ENCODE measurements around the gene SURF1. TPM values are rescaled to one million over a fixed set of nuclear protein-coding genes. Genes with fewer than 3 reads are reported as not detected.

Gene SURF1
- total and polyA plus RNA-seq, 5 donors, result 34.0 to 98.8 (median 45.5) TPM

- Histone ChIP-seq H3K9me3 (ENCODE audit: control insufficient read depth, low read length) (no peaks in the 10 kb centered on the region), H3K27ac (ENCODE audit: low read length) (peak overlapping the region; percentile 77), H3K27me3 (ENCODE audit: control insufficient read depth, insufficient read depth) (no peaks in the 10 kb centered on the region), H3K4me3 (ENCODE audit: low read length) (peak overlapping the region; percentile 97), H3K4me1 (ENCODE audit: control insufficient read depth, insufficient read depth, low read length) (peaks cover 19% of the 10 kb centered on the region)
- DNase-seq, result peak in 2 of 3 donors; percentile 45 to 66
- intact Hi-C loops (cut with DNase I), result no loop called here
- peak in 1 of 2 donors; percentile 2 for ATAC-seq
- WGBS, result under 1% methylated on average over 39 of the region's 39 CpGs
Observed at GRCh38 chr9:133375116-133375723, 18.9 kb upstream of the SURF1 start.

GRCh38 chr9:133374612-133375115, 18.4 kb upstream of the SURF1 start:
- DNase-seq (no peak), ATAC-seq (no peak)
- H3K4me3 ChIP-seq (ENCODE audit: low read length), result peak overlapping the region; percentile 97
- intact Hi-C loops (cut with DNase I), result no loop called here
- H3K4me1 ChIP-seq (ENCODE audit: control insufficient read depth, insufficient read depth, low read length), result peaks cover 19% of the 10 kb centered on the region
- H3K9me3 ChIP-seq (ENCODE audit: control insufficient read depth, low read length), result no peaks in the 10 kb centered on the region
- no peaks in the 10 kb centered on the region for H3K27me3 ChIP-seq (ENCODE audit: control insufficient read depth, insufficient read depth)
- WGBS, result 14% methylated on average over 12 of the region's 12 CpGs
- no peak overlapping the region for H3K27ac ChIP-seq (ENCODE audit: low read length)

GRCh38 chr9:133372144-133372543, 15.9 kb upstream of the SURF1 start:
- 59% methylated on average over 7 of the region's 7 CpGs for WGBS
- ATAC-seq (no peak), DNase-seq (peak in 2 of 3 donors; percentile 64 to 66)
- Histone ChIP-seq H3K27me3 (ENCODE audit: control insufficient read depth, insufficient read depth) (no peaks in the 10 kb centered on the region), H3K4me1 (ENCODE audit: control insufficient read depth, insufficient read depth, low read length) (peaks cover 27% of the 10 kb centered on the region), H3K27ac (ENCODE audit: low read length) (no peak overlapping the region), H3K9me3 (ENCODE audit: control insufficient read depth, low read length) (no peaks in the 10 kb centered on the region), H3K4me3 (ENCODE audit: low read length) (no peak overlapping the region)
- intact Hi-C loops (cut with DNase I), result no loop called here

GRCh38 chr9:133371261-133371711, 15.0 kb upstream of the SURF1 start:
- ATAC-seq (no peak), DNase-seq (peak in 1 of 3 donors; percentile 42)
- H3K9me3 ChIP-seq (ENCODE audit: control insufficient read depth, low read length), result no peaks in the 10 kb centered on the region
- H3K4me3 ChIP-seq (ENCODE audit: low read length), result no peak overlapping the region
- H3K27ac ChIP-seq (ENCODE audit: low read length), result peak overlapping the region; percentile 10
- WGBS, result 61% methylated on average over 12 of the region's 12 CpGs
- intact Hi-C loops (cut with DNase I), result no loop called here
- H3K4me1 ChIP-seq (ENCODE audit: control insufficient read depth, insufficient read depth, low read length), result peaks cover 27% of the 10 kb centered on the region
- no peaks in the 10 kb centered on the region for H3K27me3 ChIP-seq (ENCODE audit: control insufficient read depth, insufficient read depth)

- Histone ChIP-seq H3K27ac (ENCODE audit: low read length) (no peak overlapping the region), H3K27me3 (ENCODE audit: control insufficient read depth, insufficient read depth) (no peaks in the 10 kb centered on the region), H3K9me3 (ENCODE audit: control insufficient read depth, low read length) (no peaks in the 10 kb centered on the region), H3K4me1 (ENCODE audit: control insufficient read depth, insufficient read depth, low read length) (peaks cover 27% of the 10 kb centered on the region), H3K4me3 (ENCODE audit: low read length) (no peak overlapping the region)
- intact Hi-C loops (cut with DNase I), result no loop called here
- WGBS, result 70% methylated on average over 9 of the region's 9 CpGs
- DNase-seq (peak in 1 of 3 donors; percentile 25), ATAC-seq (no peak)
Observed at GRCh38 chr9:133370685-133371084, 14.4 kb upstream of the SURF1 start.

- WGBS, result 86% methylated on average over 7 of the region's 7 CpGs
- intact Hi-C loops (cut with DNase I), result no loop called here
- Histone ChIP-seq H3K9me3 (ENCODE audit: control insufficient read depth, low read length) (no peaks in the 10 kb centered on the region), H3K4me1 (ENCODE audit: control insufficient read depth, insufficient read depth, low read length) (peaks cover 27% of the 10 kb centered on the region), H3K27ac (ENCODE audit: low read length) (no peak overlapping the region), H3K27me3 (ENCODE audit: control insufficient read depth, insufficient read depth) (no peaks in the 10 kb centered on the region), H3K4me3 (ENCODE audit: low read length) (no peak overlapping the region)
- peak in 1 of 3 donors; percentile 25 for DNase-seq
- no peak for ATAC-seq
Observed at GRCh38 chr9:133369933-133370332, 13.6 kb upstream of the SURF1 start.

- ATAC-seq (no peak), DNase-seq (no peak)
- H3K4me1 ChIP-seq (ENCODE audit: control insufficient read depth, insufficient read depth, low read length), result peaks cover 27% of the 10 kb centered on the region
- H3K27me3 ChIP-seq (ENCODE audit: control insufficient read depth, insufficient read depth), result no peaks in the 10 kb centered on the region
- 80% methylated on average over 6 of the region's 6 CpGs for WGBS
- H3K27ac ChIP-seq (ENCODE audit: low read length), result no peak overlapping the region
- intact Hi-C loops (cut with DNase I), result no loop called here
- no peak overlapping the region for H3K4me3 ChIP-seq (ENCODE audit: low read length)
- H3K9me3 ChIP-seq (ENCODE audit: control insufficient read depth, low read length), result no peaks in the 10 kb centered on the region
Observed at GRCh38 chr9:133369422-133369821, 13.1 kb upstream of the SURF1 start.

GRCh38 chr9:133368249-133368881, 12.1 kb upstream of the SURF1 start:
- 64% methylated on average over 18 of the region's 18 CpGs for WGBS
- ATAC-seq, result peak in 1 of 2 donors; percentile 7

GRCh38 chr9:133367778-133368177, 11.5 kb upstream of the SURF1 start:
- intact Hi-C loops (cut with DNase I), result no loop called here
- DNase-seq (peak in 1 of 3 donors; percentile 37), ATAC-seq (peak in 1 of 2 donors; percentile 19)
- H3K27ac ChIP-seq (ENCODE audit: low read length), result no peak overlapping the region
- H3K4me1 ChIP-seq (ENCODE audit: control insufficient read depth, insufficient read depth, low read length), result peaks cover 24% of the 10 kb centered on the region
- no peaks in the 10 kb centered on the region for H3K27me3 ChIP-seq (ENCODE audit: control insufficient read depth, insufficient read depth)
- H3K4me3 ChIP-seq (ENCODE audit: low read length), result no peak overlapping the region
- H3K9me3 ChIP-seq (ENCODE audit: control insufficient read depth, low read length), result no peaks in the 10 kb centered on the region
- 77% methylated on average over 10 of the region's 10 CpGs for WGBS

More at GRCh38 chr9:133368249-133368881, 12.1 kb upstream of the SURF1 start:
- H3K27ac ChIP-seq (ENCODE audit: low read length), result no peak overlapping the region
- no peaks in the 10 kb centered on the region for H3K27me3 ChIP-seq (ENCODE audit: control insufficient read depth, insufficient read depth)
- peaks cover 27% of the 10 kb centered on the region for H3K4me1 ChIP-seq (ENCODE audit: control insufficient read depth, insufficient read depth, low read length)
- intact Hi-C loops (cut with DNase I), result no loop called here
- H3K9me3 ChIP-seq (ENCODE audit: control insufficient read depth, low read length), result no peaks in the 10 kb centered on the region
- H3K4me3 ChIP-seq (ENCODE audit: low read length), result no peak overlapping the region
- peak in 1 of 3 donors; percentile 28 for DNase-seq

GRCh38 chr9:133367221-133367620, 10.9 kb upstream of the SURF1 start:
- ATAC-seq (no peak), DNase-seq (peak in 1 of 3 donors; percentile 47)
- H3K27me3 ChIP-seq (ENCODE audit: control insufficient read depth, insufficient read depth), result no peaks in the 10 kb centered on the region
- H3K9me3 ChIP-seq (ENCODE audit: control insufficient read depth, low read length), result no peaks in the 10 kb centered on the region
- WGBS, result 90% methylated on average over 22 of the region's 22 CpGs
- peaks cover 20% of the 10 kb centered on the region for H3K4me1 ChIP-seq (ENCODE audit: control insufficient read depth, insufficient read depth, low read length)
- intact Hi-C loops (cut with DNase I), result no loop called here
- no peak overlapping the region for H3K4me3 ChIP-seq (ENCODE audit: low read length)
- no peak overlapping the region for H3K27ac ChIP-seq (ENCODE audit: low read length)

- intact Hi-C loops (cut with DNase I), result no loop called here
- DNase-seq (peak in 1 of 3 donors; percentile 16), ATAC-seq (no peak)
- Histone ChIP-seq H3K9me3 (ENCODE audit: control insufficient read depth, low read length) (no peaks in the 10 kb centered on the region), H3K4me3 (ENCODE audit: low read length) (no peak overlapping the region), H3K27ac (ENCODE audit: low read length) (no peak overlapping the region), H3K27me3 (ENCODE audit: control insufficient read depth, insufficient read depth) (no peaks in the 10 kb centered on the region), H3K4me1 (ENCODE audit: control insufficient read depth, insufficient read depth, low read length) (peaks cover 16% of the 10 kb centered on the region)
- WGBS, result 90% methylated on average over 11 of the region's 11 CpGs
Observed at GRCh38 chr9:133366435-133366834, 10.1 kb upstream of the SURF1 start.
